ENCODE measurements around the gene PTCH1. TPM values are rescaled to one million over a fixed set of nuclear protein-coding genes. Genes with fewer than 3 reads are reported as not detected.

PTCH1 gene
- total RNA-seq, 3 donors from 2014 or later, result 11.9 to 38.1 (median 32.1) TPM

DNA sequence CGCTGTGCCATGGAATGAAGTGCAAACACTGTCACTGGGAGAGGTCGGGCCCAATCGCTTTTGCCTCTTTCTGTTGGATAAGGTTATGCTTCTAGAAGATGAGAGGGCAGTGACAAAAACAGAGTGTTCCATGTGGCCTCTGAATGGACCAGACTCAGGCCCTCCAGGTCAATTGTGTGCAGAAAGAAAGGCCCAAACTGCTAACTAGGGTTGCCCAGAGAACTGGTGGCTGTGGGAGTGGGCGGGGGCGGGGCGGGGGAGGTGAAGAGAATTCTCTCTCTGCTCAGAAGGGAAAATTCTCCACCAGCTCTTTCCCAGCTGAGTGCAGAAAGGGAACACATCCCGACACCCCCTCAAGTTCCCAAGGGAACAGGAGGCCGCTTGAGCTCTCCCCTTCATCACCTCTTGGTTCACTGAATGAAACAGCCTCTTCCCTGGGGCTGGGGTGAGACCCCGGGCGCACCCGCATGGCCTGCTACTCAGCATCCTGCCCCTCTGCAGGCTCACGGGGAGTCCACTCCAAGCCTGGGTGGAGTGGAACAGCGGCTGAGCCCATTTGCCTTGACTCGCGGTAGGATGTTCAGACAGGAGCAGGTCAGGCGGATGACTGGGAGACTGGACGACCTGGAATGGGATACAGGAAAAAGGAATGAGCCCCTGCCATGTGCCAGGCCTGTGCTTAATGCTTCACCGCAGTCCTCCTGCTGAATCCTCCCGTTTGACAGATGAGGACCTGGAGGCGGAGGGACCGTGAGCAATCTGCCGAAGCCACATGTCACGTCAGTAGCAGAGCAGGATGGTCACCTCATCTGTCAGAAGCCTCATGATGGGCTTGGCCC is 105.5 kb downstream of the PTCH1 start:
- no peak for TF ChIP-seq CTCF (IDR thresholded peaks at IDR 0.05)
- Histone ChIP-seq H3K9me3 (no peaks in the 10 kb centered on the region), H3K36me3 (ENCODE audit: low read depth) (no peaks in the 10 kb centered on the region), H3K4me1 (ENCODE audit: low read depth) (peaks cover 2% of the 10 kb centered on the region), H3K4me3 (no peak overlapping the region)
- no peak for ATAC-seq
- intact Hi-C loops (cut with DNase I, micrococcal nuclease), result no loop called here
- DNase-seq, result no peak

GRCh38 chr9:95409650-95410426 is 106.9 kb downstream of the PTCH1 start:
- no peak for DNase-seq
- Histone ChIP-seq H3K9me3 (no peaks in the 10 kb centered on the region), H3K4me1 (ENCODE audit: low read depth) (peaks cover 2% of the 10 kb centered on the region), H3K36me3 (ENCODE audit: low read depth) (no peaks in the 10 kb centered on the region), H3K4me3 (no peak overlapping the region)
- TF ChIP-seq CTCF (IDR thresholded peaks at IDR 0.05), result no peak
- intact Hi-C loops (cut with DNase I, micrococcal nuclease), result no loop called here
- peak; percentile 39 for ATAC-seq

- H3K9me3 ChIP-seq, result no peaks in the 10 kb centered on the region
- H3K36me3 ChIP-seq (ENCODE audit: low read depth), result no peaks in the 10 kb centered on the region
- ATAC-seq (no peak), DNase-seq (no peak)
- intact Hi-C loops (cut with DNase I, micrococcal nuclease), result no loop called here
- peaks cover 2% of the 10 kb centered on the region for H3K4me1 ChIP-seq (ENCODE audit: low read depth)
- TF ChIP-seq CTCF (IDR thresholded peaks at IDR 0.05), result no peak
- no peak overlapping the region for H3K4me3 ChIP-seq
Observed at GRCh38 chr9:95407524-95407923, 109.2 kb downstream of the PTCH1 start.

DNA sequence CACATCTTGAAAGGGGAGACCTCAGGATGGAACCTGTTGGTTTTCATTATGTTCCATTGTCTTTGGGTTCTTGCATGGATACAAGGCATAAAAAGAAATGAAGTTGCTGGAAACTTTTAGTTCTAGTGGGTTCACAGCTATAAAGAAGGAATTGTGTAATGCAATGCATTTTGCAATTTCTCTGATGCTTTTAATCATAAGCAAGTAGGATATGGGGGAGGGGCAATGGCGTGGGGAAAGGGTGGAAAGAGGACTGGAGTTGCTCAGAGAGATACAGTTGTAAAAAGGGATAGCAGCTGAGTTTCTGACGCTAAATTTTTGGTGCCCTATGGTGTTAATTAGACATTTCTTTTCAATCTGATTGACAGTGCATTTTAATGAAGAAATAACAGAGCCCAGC is 110.7 kb downstream of the PTCH1 start:
- no peak overlapping the region for H3K4me3 ChIP-seq
- no peaks in the 10 kb centered on the region for H3K36me3 ChIP-seq (ENCODE audit: low read depth)
- H3K4me1 ChIP-seq (ENCODE audit: low read depth), result peaks cover 2% of the 10 kb centered on the region
- no peak for DNase-seq
- no peaks in the 10 kb centered on the region for H3K9me3 ChIP-seq
- intact Hi-C loops (cut with DNase I, micrococcal nuclease), result no loop called here
- no peak for TF ChIP-seq CTCF (IDR thresholded peaks at IDR 0.05)
- no peak for ATAC-seq

- no peak for TF ChIP-seq CTCF (IDR thresholded peaks at IDR 0.05)
- DNase-seq (no peak), ATAC-seq (no peak)
- no peaks in the 10 kb centered on the region for H3K4me1 ChIP-seq (ENCODE audit: low read depth)
- no peak overlapping the region for H3K4me3 ChIP-seq
- intact Hi-C loops (cut with DNase I, micrococcal nuclease), result no loop called here
- H3K9me3 ChIP-seq, result no peaks in the 10 kb centered on the region
- no peaks in the 10 kb centered on the region for H3K36me3 ChIP-seq (ENCODE audit: low read depth)
Observed at GRCh38 chr9:95399261-95399660, 117.5 kb downstream of the PTCH1 start.

Other genes with a start within 250 kb of the PTCH1 start
- 10 to 100 TPM; 10.7 to 18.0 (median 14.2) TPM for gene FANCC, start 199.3 kb downstream of the PTCH1 start, total RNA-seq

Data from mucosa of descending colon (tissue), 3 donors.